Neural progenitor cell (in vitro differentiated cells): ENCODE measurements around the gene ALKBH1. TPM values are rescaled to one million over a fixed set of nuclear protein-coding genes. Genes with fewer than 3 reads are reported as not detected.

Source experiments
- DNase-seq: peaks from one replicate; pipeline ENCODE4 v3.0.0-alpha.2; 2016; ENCODE audit warnings: low spot score
- H2AFZ ChIP-seq: fragments of 200-600 bp; sonication (generic); replicated peaks from 2 replicates; pipeline ENCODE4 v1.6.1; 2016; ENCODE audit warnings: antibody characterized with exemption
- H3F3A ChIP-seq: fragments of 200-600 bp; sonication (generic); 2 replicates; pipeline ENCODE4 v1.6.1; 2016; ENCODE audit warnings: antibody characterized with exemption, low read depth
- H3K27ac ChIP-seq: fragments of 200-600 bp; sonication (generic); 2 replicates; pipeline ENCODE4 v1.5.1; 2016; ENCODE audit warnings: mild to moderate bottlenecking
- H3K27me3 ChIP-seq: fragments of 200-600 bp; sonication (generic); 2 replicates; pipeline ENCODE4 v1.6.1; 2016; ENCODE audit warnings: mild to moderate bottlenecking, moderate library complexity
- H3K36me3 ChIP-seq: fragments of 200-600 bp; sonication (generic); 2 replicates; pipeline ENCODE4 v1.5.1; 2016
- H3K4me1 ChIP-seq: fragments of 200-600 bp; sonication (generic); 2 replicates; pipeline ENCODE4 v1.6.1; 2016; ENCODE audit warnings: mixed run types
- H3K4me2 ChIP-seq: fragments of 200-600 bp; sonication (generic); 2 replicates; pipeline ENCODE4 v1.6.1; 2016
- H3K4me3 ChIP-seq: fragments of 200-600 bp; sonication (generic); 2 replicates; pipeline ENCODE4 v1.5.1; 2016
- H3K79me2 ChIP-seq: fragments of 200-600 bp; sonication (generic); 2 replicates; pipeline ENCODE4 v1.6.1; 2016; ENCODE audit warnings: low read depth
- H3K9ac ChIP-seq: fragments of 200-600 bp; sonication (generic); 2 replicates; pipeline ENCODE4 v1.6.1; 2016
- H3K9me3 ChIP-seq: fragments of 200-600 bp; sonication (generic); 2 replicates; pipeline ENCODE4 v1.5.1; 2016; ENCODE audit warnings: low read depth
- H4K20me1 ChIP-seq: fragments of 200-600 bp; sonication (generic); 2 replicates; pipeline ENCODE4 v1.6.1; 2016; ENCODE audit warnings: low read depth
- H3K27ac Mint-ChIP-seq: 3 replicates; pipeline ENCODE4 v1.8.0; 2021; ENCODE audit warnings: mixed read lengths
- H3K27me3 Mint-ChIP-seq: 2 replicates; pipeline ENCODE4 v1.8.0; 2022; ENCODE audit warnings: low read depth, mild to moderate bottlenecking, inconsistent platforms, moderate library complexity, mixed read lengths; ENCODE audit not compliant: insufficient read depth
- H3K36me3 Mint-ChIP-seq: 3 replicates; pipeline ENCODE4 v1.8.0; 2021; ENCODE audit warnings: mixed read lengths
- H3K4me1 Mint-ChIP-seq: 3 replicates; pipeline ENCODE4 v1.8.0; 2021; ENCODE audit warnings: mixed read lengths
- H3K4me3 Mint-ChIP-seq: 3 replicates; pipeline ENCODE4 v1.8.0; 2021; ENCODE audit warnings: mild to moderate bottlenecking, moderate library complexity, mixed read lengths
- H3K9me3 Mint-ChIP-seq: 3 replicates; pipeline ENCODE4 v1.8.0; 2020; ENCODE audit warnings: mixed read lengths
- CTCF ChIP-seq: fragments of 200-600 bp; sonication (generic); IDR thresholded peaks from 2 replicates; pipeline ENCODE4 v1.5.1; 2017; ENCODE audit warnings: antibody characterized with exemption, mild to moderate bottlenecking
- EZH2 ChIP-seq: fragments of 200-600 bp; sonication (generic); IDR thresholded peaks from 2 replicates; pipeline ENCODE4 v1.6.1; 2017; ENCODE audit warnings: antibody characterized with exemption, mild to moderate bottlenecking, moderate library complexity
- EZH2phosphoT487 ChIP-seq: fragments of 200-600 bp; sonication (generic); IDR thresholded peaks from 2 replicates; pipeline ENCODE4 v1.6.1; 2017; ENCODE audit warnings: antibody characterized with exemption
- total RNA-seq: library from RNA; depleted of rRNA; stranded (reverse); fragments of >200 nt; gene quantifications from 2 replicates; pipeline ENCODE4 v1.2.3, GENCODE V29; 2015; ENCODE audit warnings: low replicate concordance

ALKBH1 gene
- total RNA-seq, 1 donor from 2014 or later: 19.2 TPM

DNA sequence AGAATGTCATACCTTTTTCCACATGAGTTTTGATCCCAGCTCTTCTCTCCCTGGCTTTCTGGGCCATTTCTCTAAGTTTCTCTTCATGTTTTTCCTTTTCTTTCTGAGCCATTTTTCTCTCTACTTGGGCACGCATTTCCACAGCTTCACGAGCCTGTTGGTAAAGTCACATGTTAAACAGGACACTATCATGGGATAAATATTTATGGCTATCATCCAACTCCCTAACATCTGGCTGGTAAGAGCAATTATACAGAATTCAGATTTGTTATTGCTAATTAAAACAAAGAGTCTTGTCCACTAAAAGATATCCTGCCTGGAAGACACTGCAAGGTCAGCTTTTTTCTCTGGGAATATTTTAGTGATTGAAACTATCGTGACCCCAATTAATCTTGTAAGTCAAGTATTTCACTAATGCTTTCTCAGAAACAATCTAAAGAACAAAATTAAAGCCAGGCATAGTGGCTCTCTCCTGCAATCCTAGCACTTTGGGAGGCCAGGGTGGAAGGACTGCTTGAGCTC is 23.2 kb upstream of the ALKBH1 start:
- Mint-ChIP-seq H3K9me3 (no peaks in the 10 kb centered on the region), H3K27ac (no peak overlapping the region), H3K4me3 (no peak overlapping the region), H3K36me3 (peaks cover 46% of the 10 kb centered on the region), H3K27me3 (no peaks in the 10 kb centered on the region), H3K4me1 (no peaks in the 10 kb centered on the region)
- H3K4me1 ChIP-seq: no peaks in the 10 kb centered on the region
- H3K9ac ChIP-seq: no peak overlapping the region
- no peak for DNase-seq
- no peaks in the 10 kb centered on the region for H3F3A ChIP-seq
- peaks cover 41% of the 10 kb centered on the region for H3K36me3 ChIP-seq
- H3K4me2 ChIP-seq: no peak overlapping the region
- no peak overlapping the region for H3K4me3 ChIP-seq
- no peaks in the 10 kb centered on the region for H3K27me3 ChIP-seq
- H3K79me2 ChIP-seq: peaks cover 8% of the 10 kb centered on the region
- no peaks in the 10 kb centered on the region for H3K9me3 ChIP-seq
- peaks cover 5% of the 10 kb centered on the region for H4K20me1 ChIP-seq
- TF ChIP-seq CTCF (no peak), EZH2phosphoT487 (no peak), EZH2 (no peak)
- no peak overlapping the region for H2AFZ ChIP-seq
- no peak overlapping the region for H3K27ac ChIP-seq

DNA sequence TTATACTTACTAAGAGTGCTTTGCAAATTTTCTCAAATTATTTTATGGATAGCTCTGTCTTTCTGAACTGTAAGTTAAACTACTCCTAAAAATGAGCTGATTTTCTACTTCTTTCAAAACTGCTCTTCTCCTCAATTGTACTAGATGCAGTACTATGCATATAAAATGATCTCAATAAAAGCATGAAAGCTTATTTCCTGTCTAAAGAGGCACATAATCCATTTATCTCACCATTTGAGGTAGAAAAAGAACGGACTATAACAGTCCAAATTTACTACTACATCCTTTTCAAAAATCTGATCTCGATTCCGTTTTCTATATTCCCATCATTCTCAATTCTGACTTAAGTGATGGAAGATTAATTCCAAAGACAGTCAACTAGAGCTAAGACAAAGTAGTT is 14.5 kb upstream of the ALKBH1 start:
- Mint-ChIP-seq H3K27me3 (no peaks in the 10 kb centered on the region), H3K27ac (no peak overlapping the region), H3K4me3 (no peak overlapping the region), H3K4me1 (no peaks in the 10 kb centered on the region), H3K36me3 (peaks cover 47% of the 10 kb centered on the region), H3K9me3 (no peaks in the 10 kb centered on the region)
- Histone ChIP-seq H3K9ac (no peak overlapping the region), H3K36me3 (peaks cover 24% of the 10 kb centered on the region), H3K9me3 (no peaks in the 10 kb centered on the region), H3F3A (peaks cover 23% of the 10 kb centered on the region), H3K4me3 (no peak overlapping the region), H3K4me1 (no peaks in the 10 kb centered on the region), H2AFZ (no peak overlapping the region), H3K79me2 (peaks cover 6% of the 10 kb centered on the region), H3K27ac (no peak overlapping the region), H4K20me1 (peaks cover 2% of the 10 kb centered on the region), H3K4me2 (no peak overlapping the region), H3K27me3 (no peaks in the 10 kb centered on the region)
- no peak for TF ChIP-seq CTCF
- no peak for TF ChIP-seq EZH2phosphoT487
- TF ChIP-seq EZH2: no peak
- no peak for DNase-seq

- Mint-ChIP-seq H3K27me3 (no peaks in the 10 kb centered on the region), H3K36me3 (peaks cover 45% of the 10 kb centered on the region), H3K4me1 (no peaks in the 10 kb centered on the region), H3K9me3 (no peaks in the 10 kb centered on the region), H3K27ac (no peak overlapping the region), H3K4me3 (no peak overlapping the region)
- TF ChIP-seq CTCF (no peak), EZH2phosphoT487 (no peak), EZH2 (no peak)
- Histone ChIP-seq H4K20me1 (no peaks in the 10 kb centered on the region), H3K27me3 (no peaks in the 10 kb centered on the region), H3K4me3 (no peak overlapping the region), H3K79me2 (peaks cover 4% of the 10 kb centered on the region), H3K27ac (no peak overlapping the region), H3K4me1 (no peaks in the 10 kb centered on the region), H3F3A (peaks cover 26% of the 10 kb centered on the region), H3K36me3 (peaks cover 24% of the 10 kb centered on the region), H3K4me2 (no peak overlapping the region), H3K9me3 (no peaks in the 10 kb centered on the region), H3K9ac (no peak overlapping the region), H2AFZ (no peak overlapping the region)
- no peak for DNase-seq
These were observed 13.6 kb upstream of the ALKBH1 start for GRCh38 chr14:77721437-77721836.
